ENCODE results near the gene ATP2B2. TPM values are rescaled to one million over a fixed set of nuclear protein-coding genes. Genes with fewer than 3 reads are reported as not detected.
"Not testable (repeated sequence)": the region's sequence is repeated elsewhere in the genome, so short reads cannot be mapped to it uniquely, and the experiment has no call there.

ATP2B2 gene
- total RNA-seq, 1 experiment from 2014 or later, result not detected

DNA sequence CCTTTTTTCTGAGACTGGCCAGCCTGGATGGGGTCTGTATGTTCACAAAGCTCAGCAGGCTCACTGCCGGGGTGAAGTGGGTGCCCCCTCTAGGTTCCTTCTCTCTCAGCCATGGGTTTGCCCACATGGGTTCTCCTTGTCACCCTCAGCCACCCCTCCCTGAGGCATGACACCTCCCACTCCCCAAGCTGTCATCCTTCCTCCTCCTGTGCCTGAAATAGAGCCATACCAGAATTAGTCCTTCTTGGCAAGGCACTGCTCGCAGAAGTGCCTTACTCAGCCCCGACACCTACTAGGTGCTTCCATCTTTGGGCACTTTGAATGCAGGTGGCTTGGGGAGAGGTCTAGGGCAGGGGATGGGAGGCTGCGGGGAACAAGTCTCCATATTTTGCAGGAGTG is 121.5 kb downstream of the ATP2B2 start:
- intact Hi-C loops (cut with micrococcal nuclease; ENCODE audit: unreplicated experiment), result no loop called here
- no peaks in the 10 kb centered on the region for H3K9me3 Mint-ChIP-seq (ENCODE audit: low read depth, unreplicated experiment)
- CTCF ChIA-PET, result no interaction called here
- no peaks in the 10 kb centered on the region for H3K36me3 Mint-ChIP-seq (ENCODE audit: insufficient read depth, unreplicated experiment)
- H3K27me3 Mint-ChIP-seq (ENCODE audit: unreplicated experiment), result peaks cover 92% of the 10 kb centered on the region
- BruUV-seq (replicated peaks), result no TSS peak
- TF ChIP-seq, protein P1, sequence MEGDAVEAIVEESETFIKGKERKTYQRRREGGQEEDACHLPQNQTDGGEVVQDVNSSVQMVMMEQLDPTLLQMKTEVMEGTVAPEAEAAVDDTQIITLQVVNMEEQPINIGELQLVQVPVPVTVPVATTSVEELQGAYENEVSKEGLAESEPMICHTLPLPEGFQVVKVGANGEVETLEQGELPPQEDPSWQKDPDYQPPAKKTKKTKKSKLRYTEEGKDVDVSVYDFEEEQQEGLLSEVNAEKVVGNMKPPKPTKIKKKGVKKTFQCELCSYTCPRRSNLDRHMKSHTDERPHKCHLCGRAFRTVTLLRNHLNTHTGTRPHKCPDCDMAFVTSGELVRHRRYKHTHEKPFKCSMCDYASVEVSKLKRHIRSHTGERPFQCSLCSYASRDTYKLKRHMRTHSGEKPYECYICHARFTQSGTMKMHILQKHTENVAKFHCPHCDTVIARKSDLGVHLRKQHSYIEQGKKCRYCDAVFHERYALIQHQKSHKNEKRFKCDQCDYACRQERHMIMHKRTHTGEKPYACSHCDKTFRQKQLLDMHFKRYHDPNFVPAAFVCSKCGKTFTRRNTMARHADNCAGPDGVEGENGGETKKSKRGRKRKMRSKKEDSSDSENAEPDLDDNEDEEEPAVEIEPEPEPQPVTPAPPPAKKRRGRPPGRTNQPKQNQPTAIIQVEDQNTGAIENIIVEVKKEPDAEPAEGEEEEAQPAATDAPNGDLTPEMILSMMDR (IDR thresholded peaks at IDR 0.05; ENCODE audit: unreplicated experiment), result no peak
- no peak overlapping the region for H3K4me3 Mint-ChIP-seq (ENCODE audit: low read depth, unreplicated experiment)
- H3K27ac Mint-ChIP-seq (ENCODE audit: unreplicated experiment), result no peak overlapping the region
- no peaks in the 10 kb centered on the region for H3K4me1 Mint-ChIP-seq (ENCODE audit: low read depth, unreplicated experiment)
- DNase-seq, result no peak

DNA sequence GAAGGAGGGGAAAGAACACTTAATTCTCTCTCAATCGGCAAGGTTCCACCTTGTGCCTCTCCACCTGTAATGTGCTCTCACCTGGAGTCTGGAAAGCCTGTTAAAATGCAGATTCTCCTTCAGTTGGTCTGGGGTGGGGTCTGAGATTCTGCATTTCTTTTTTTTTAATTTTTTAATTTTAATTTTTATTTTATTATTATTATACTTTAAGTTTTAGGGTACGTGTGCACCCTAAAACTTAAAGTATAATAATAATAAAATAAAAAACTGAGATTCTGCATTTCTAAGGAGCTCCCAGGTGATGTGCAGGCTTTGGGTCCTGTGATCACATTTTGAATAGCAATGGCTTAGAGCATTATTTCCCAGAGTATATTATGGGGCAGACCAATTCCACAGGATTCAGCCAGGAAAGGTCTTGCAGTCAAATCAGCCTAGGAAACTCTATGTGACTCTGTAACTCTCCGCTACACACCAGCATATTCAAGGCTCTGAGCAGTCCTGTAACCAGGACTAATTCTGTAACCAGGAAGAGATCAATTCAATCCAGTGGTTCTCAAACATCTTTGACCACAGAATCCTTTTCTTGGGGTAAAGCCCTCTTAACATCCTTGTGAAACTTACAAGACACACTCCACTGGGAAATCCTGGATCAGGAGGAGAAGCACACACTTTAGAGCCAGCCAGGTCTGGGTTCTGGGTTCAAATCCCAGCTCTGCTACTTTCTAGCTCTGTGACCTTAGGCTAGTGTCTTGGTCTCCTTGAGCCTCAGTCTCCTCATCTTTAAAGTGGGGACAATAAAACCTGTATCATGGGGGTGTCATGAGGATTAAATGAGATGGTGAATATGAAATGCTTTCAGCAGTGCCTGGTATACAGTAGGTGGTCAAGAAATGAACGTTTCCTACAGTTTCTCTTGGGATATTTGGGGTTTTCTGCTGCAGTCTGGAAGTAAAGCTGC is 122.2 kb downstream of the ATP2B2 start:
- CTCF ChIA-PET, result no interaction called here
- Mint-ChIP-seq H3K36me3 (ENCODE audit: insufficient read depth, unreplicated experiment) (no peaks in the 10 kb centered on the region), H3K4me3 (ENCODE audit: low read depth, unreplicated experiment) (no peak overlapping the region), H3K9me3 (ENCODE audit: low read depth, unreplicated experiment) (no peaks in the 10 kb centered on the region), H3K27me3 (ENCODE audit: unreplicated experiment) (peaks cover 92% of the 10 kb centered on the region), H3K27ac (ENCODE audit: unreplicated experiment) (no peak overlapping the region), H3K4me1 (ENCODE audit: low read depth, unreplicated experiment) (no peaks in the 10 kb centered on the region)
- intact Hi-C loops (cut with micrococcal nuclease; ENCODE audit: unreplicated experiment), result no loop called here
- DNase-seq, result no peak
- TF ChIP-seq, protein P1 (IDR thresholded peaks at IDR 0.05; ENCODE audit: unreplicated experiment), result no peak
- BruUV-seq (replicated peaks), result no TSS peak

DNA sequence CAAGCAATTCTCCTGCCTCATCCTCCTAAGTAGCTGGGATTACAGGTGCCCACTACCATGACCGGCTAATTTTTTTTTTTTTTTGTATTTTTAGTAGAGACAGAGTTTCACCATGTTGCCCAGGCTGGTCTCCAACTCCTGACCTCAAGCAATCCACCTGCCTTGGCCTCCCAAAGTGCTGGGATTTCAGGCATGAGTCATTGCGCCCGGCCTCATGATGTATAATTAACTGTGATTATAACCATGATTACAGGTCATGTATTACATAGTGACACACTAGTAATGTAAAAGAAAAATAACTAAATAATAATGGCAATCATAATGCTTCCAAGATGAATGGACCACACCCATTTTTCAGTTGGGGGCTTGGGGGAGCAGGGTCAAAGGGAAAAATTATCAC is 122.9 kb downstream of the ATP2B2 start:
- H3K4me1 Mint-ChIP-seq (ENCODE audit: low read depth, unreplicated experiment); H3K27ac Mint-ChIP-seq (ENCODE audit: unreplicated experiment); CTCF ChIA-PET; H3K4me3 Mint-ChIP-seq (ENCODE audit: low read depth, unreplicated experiment); intact Hi-C loops (cut with micrococcal nuclease; ENCODE audit: unreplicated experiment); H3K9me3 Mint-ChIP-seq (ENCODE audit: low read depth, unreplicated experiment); DNase-seq; H3K36me3 Mint-ChIP-seq (ENCODE audit: insufficient read depth, unreplicated experiment); BruUV-seq (replicated peaks): not testable (repeated sequence)
- H3K27me3 Mint-ChIP-seq (ENCODE audit: unreplicated experiment), result peaks cover 92% of the 10 kb centered on the region

DNA sequence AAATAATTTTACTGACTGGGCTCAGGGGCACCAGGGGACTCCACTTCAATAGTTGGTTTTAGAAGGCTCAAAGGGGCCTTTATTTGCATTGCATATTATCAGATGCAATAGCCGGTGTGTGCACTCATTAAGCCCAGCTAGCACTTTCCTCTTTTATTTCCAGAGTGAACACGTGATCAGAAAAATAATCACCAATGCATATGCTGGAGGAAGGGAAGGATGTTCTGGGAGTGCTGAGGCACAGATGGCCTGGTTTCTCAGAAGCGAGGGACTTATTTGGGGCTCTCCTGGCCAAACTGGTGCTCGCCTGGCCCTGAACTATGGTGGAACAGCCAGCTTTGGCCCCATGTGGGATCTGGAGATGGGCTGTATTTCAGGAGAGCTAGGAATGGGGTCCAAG is 124.0 kb downstream of the ATP2B2 start:
- CTCF ChIA-PET, result interaction anchor here (0.6 kb wide), 1 partner anchor 1386 kb away, joined by 3 read pairs; no protein-coding TSS in a partner anchor
- Mint-ChIP-seq H3K27me3 (ENCODE audit: unreplicated experiment) (peaks cover 92% of the 10 kb centered on the region), H3K36me3 (ENCODE audit: insufficient read depth, unreplicated experiment) (no peaks in the 10 kb centered on the region), H3K4me3 (ENCODE audit: low read depth, unreplicated experiment) (no peak overlapping the region), H3K27ac (ENCODE audit: unreplicated experiment) (no peak overlapping the region), H3K9me3 (ENCODE audit: low read depth, unreplicated experiment) (no peaks in the 10 kb centered on the region), H3K4me1 (ENCODE audit: low read depth, unreplicated experiment) (no peaks in the 10 kb centered on the region)
- intact Hi-C loops (cut with micrococcal nuclease; ENCODE audit: unreplicated experiment), result no loop called here
- no peak for DNase-seq
- TF ChIP-seq, protein P1 (IDR thresholded peaks at IDR 0.05; ENCODE audit: unreplicated experiment), result no peak
- BruUV-seq (replicated peaks), result no TSS peak

DNA sequence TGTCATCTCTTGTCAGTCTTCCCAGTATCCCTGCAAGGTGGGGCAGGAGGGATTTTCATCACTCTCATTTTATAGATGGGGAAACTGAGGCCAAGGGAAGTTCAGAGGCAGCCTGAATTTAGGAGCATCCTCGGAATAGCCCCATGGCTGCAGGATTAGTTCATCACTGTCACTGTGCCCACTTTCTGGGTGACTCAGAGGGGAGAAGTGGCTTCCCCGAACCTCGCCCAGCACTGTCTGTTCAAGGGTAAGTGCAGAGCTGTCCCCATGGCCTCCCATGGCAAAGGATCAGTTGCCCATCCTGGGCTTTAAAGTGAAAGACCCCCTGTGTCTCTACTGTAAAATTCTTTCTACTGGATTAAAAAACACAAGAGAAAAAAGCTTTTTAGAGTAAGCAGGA is 124.5 kb downstream of the ATP2B2 start:
- TF ChIP-seq, protein P1 (IDR thresholded peaks at IDR 0.05; ENCODE audit: unreplicated experiment), result no peak
- no peaks in the 10 kb centered on the region for H3K4me1 Mint-ChIP-seq (ENCODE audit: low read depth, unreplicated experiment)
- H3K27ac Mint-ChIP-seq (ENCODE audit: unreplicated experiment), result no peak overlapping the region
- H3K36me3 Mint-ChIP-seq (ENCODE audit: insufficient read depth, unreplicated experiment), result no peaks in the 10 kb centered on the region
- H3K27me3 Mint-ChIP-seq (ENCODE audit: unreplicated experiment), result peaks cover 92% of the 10 kb centered on the region
- no TSS peak for BruUV-seq (replicated peaks)
- no peaks in the 10 kb centered on the region for H3K9me3 Mint-ChIP-seq (ENCODE audit: low read depth, unreplicated experiment)
- H3K4me3 Mint-ChIP-seq (ENCODE audit: low read depth, unreplicated experiment), result no peak overlapping the region
- CTCF ChIA-PET, result no interaction called here
- intact Hi-C loops (cut with micrococcal nuclease; ENCODE audit: unreplicated experiment), result no loop called here
- no peak for DNase-seq
